ENCODE measurements around the gene UNC45A. TPM values are rescaled to one million over a fixed set of nuclear protein-coding genes. Genes with fewer than 3 reads are reported as not detected.

UNC45A gene
- total and polyA plus RNA-seq, 2 of the 13 experiments (the other 11 are each of a cell fraction or from before 2014, with no cell fraction given), result 33.8 to 39.7 TPM

- TF ChIP-seq FIP1L1 (IDR thresholded peaks at IDR 0.05; ENCODE audit: borderline replicate concordance, insufficient read depth, low read depth, low read length) (no peak), ZNF703 (CRISPR knock-in tag; IDR thresholded peaks at IDR 0.05; ENCODE audit: borderline replicate concordance) (no peak), ZIK1 (CRISPR knock-in tag; IDR thresholded peaks at IDR 0.05; ENCODE audit: borderline replicate concordance, low read depth) (0 out of 2 replicates have a peak, but pooled peaks have one; percentile 75), DPF2 (CRISPR knock-in tag; IDR thresholded peaks at IDR 0.05; ENCODE audit: borderline replicate concordance, low read depth) (no peak), MATR3 (CRISPR knock-in tag; IDR thresholded peaks at IDR 0.05) (no peak), ZNF674 (CRISPR knock-in tag; IDR thresholded peaks at IDR 0.05; ENCODE audit: low read depth) (peak; percentile 36; the same call in 1 of the 2 replicates), RBM22 (optimal IDR thresholded peaks at IDR 0.05; ENCODE audit: low read length) (no peak), ZSCAN21 (CRISPR knock-in tag; IDR thresholded peaks at IDR 0.05; ENCODE audit: borderline replicate concordance) (peak; percentile 67; the same call in 1 of the 2 replicates), ZNF230 (CRISPR knock-in tag; IDR thresholded peaks at IDR 0.05) (no peak; the same call in 1 of the 2 replicates), MAFF (IDR thresholded peaks at IDR 0.05; ENCODE audit: low read depth, low read length) (no peak), PAWR (CRISPR knock-in tag; IDR thresholded peaks at IDR 0.05; ENCODE audit: borderline replicate concordance) (no peak), ZNF775 (CRISPR knock-in tag; IDR thresholded peaks at IDR 0.05; ENCODE audit: borderline replicate concordance) (no peak), ZFP1 (CRISPR knock-in tag; IDR thresholded peaks at IDR 0.05) (no peak), DRAP1 (CRISPR knock-in tag; IDR thresholded peaks at IDR 0.05) (0 out of 2 replicates have a peak, but pooled peaks have one; percentile 40), ZNF572 (CRISPR knock-in tag; IDR thresholded peaks at IDR 0.05) (0 out of 2 replicates have a peak, but pooled peaks have one; percentile 49), ZNF17 (CRISPR knock-in tag; IDR thresholded peaks at IDR 0.05) (no peak), CHD4 (IDR thresholded peaks at IDR 0.05; ENCODE audit: borderline replicate concordance, low read length) (no peak), ZFYVE20 (CRISPR knock-in tag; IDR thresholded peaks at IDR 0.05; ENCODE audit: borderline replicate concordance, low read depth) (no peak), HNRNPL (IDR thresholded peaks at IDR 0.05; ENCODE audit: low read depth, low read length) (0 out of 2 replicates have a peak, but pooled peaks have one; percentile 44), TSC22D2 (CRISPR knock-in tag; IDR thresholded peaks at IDR 0.05; ENCODE audit: borderline replicate concordance) (no peak; the same call in 1 of the 2 replicates), ZNF331 (CRISPR knock-in tag; IDR thresholded peaks at IDR 0.05) (peak; percentile 85), ISX (CRISPR knock-in tag; conservative IDR thresholded peaks at IDR 0.05) (no peak)
- TF ChIP-seq, protein P1, sequence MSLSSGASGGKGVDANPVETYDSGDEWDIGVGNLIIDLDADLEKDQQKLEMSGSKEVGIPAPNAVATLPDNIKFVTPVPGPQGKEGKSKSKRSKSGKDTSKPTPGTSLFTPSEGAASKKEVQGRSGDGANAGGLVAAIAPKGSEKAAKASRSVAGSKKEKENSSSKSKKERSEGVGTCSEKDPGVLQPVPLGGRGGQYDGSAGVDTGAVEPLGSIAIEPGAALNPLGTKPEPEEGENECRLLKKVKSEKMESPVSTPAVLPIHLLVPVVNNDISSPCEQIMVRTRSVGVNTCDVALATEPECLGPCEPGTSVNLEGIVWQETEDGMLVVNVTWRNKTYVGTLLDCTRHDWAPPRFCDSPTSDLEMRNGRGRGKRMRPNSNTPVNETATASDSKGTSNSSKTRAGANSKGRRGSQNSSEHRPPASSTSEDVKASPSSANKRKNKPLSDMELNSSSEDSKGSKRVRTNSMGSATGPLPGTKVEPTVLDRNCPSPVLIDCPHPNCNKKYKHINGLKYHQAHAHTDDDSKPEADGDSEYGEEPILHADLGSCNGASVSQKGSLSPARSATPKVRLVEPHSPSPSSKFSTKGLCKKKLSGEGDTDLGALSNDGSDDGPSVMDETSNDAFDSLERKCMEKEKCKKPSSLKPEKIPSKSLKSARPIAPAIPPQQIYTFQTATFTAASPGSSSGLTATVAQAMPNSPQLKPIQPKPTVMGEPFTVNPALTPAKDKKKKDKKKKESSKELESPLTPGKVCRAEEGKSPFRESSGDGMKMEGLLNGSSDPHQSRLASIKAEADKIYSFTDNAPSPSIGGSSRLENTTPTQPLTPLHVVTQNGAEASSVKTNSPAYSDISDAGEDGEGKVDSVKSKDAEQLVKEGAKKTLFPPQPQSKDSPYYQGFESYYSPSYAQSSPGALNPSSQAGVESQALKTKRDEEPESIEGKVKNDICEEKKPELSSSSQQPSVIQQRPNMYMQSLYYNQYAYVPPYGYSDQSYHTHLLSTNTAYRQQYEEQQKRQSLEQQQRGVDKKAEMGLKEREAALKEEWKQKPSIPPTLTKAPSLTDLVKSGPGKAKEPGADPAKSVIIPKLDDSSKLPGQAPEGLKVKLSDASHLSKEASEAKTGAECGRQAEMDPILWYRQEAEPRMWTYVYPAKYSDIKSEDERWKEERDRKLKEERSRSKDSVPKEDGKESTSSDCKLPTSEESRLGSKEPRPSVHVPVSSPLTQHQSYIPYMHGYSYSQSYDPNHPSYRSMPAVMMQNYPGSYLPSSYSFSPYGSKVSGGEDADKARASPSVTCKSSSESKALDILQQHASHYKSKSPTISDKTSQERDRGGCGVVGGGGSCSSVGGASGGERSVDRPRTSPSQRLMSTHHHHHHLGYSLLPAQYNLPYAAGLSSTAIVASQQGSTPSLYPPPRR (CRISPR knock-in tag; IDR thresholded peaks at IDR 0.05; ENCODE audit: borderline replicate concordance), result no peak; the same call in 1 of the 2 replicates
- TF ChIP-seq, protein P2, sequence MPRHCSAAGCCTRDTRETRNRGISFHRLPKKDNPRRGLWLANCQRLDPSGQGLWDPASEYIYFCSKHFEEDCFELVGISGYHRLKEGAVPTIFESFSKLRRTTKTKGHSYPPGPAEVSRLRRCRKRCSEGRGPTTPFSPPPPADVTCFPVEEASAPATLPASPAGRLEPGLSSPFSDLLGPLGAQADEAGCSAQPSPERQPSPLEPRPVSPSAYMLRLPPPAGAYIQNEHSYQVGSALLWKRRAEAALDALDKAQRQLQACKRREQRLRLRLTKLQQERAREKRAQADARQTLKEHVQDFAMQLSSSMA (CRISPR knock-in tag; IDR thresholded peaks at IDR 0.05), result no peak
Observed at GRCh38 chr15:90931828-90932659, 3.0 kb upstream of the UNC45A start, which contains the start of gene HDDC3 (continued).

All from HepG2 (cell line).